ENCODE measurements around the gene GNG12. TPM values are rescaled to one million over a fixed set of nuclear protein-coding genes. Genes with fewer than 3 reads are reported as not detected.

The GNG12 gene
- total and polyA plus RNA-seq, 9 of the 15 experiments (the other 6 are each of a cell fraction or from before 2014, with no cell fraction given), result 2.6 to 6.0 (median 4.1) TPM

DNA sequence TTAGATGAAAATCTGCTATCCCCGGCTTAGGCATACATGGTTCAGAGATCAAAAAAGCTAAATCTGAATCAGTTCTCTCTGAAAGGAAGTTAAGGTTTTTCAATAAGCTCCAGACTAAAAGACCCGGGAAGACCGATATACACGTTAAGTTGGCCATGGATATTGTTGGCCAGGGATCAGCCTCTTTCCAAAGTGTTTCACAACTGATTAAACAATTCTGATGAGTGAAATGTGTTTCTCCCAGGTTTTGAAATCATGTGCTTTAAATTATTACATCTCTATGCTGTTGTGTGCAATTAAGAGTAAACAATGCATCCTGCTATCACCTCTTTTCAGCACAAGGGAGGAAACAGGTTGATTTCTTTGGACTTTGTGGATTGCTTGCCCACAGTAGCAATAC lies 23.7 kb upstream of the GNG12 start:
- no TSS peak for BruUV-seq (replicated peaks)
- Histone ChIP-seq H3K36me3 (ENCODE audit: control insufficient read depth, insufficient read depth, low read length) (no peaks in the 10 kb centered on the region), H3K27me3 (ENCODE audit: control insufficient read depth in 2 of 2, insufficient read depth in 2 of 2, low read length in 2 of 2) (no peaks in the 10 kb centered on the region; a peak in 1 of 5 replicates), H4K20me1 (replicated peaks; ENCODE audit: control insufficient read depth, insufficient read depth, low read length) (no peaks in the 10 kb centered on the region), H3K4me3 (no peak overlapping the region), H3K9me1 (ENCODE audit: control insufficient read depth, insufficient read depth, low read length) (no peaks in the 10 kb centered on the region), H3K27ac (ENCODE audit: extremely low read depth, low read depth, low read length) (no peak overlapping the region), H3K4me2 (ENCODE audit: insufficient read depth, low read length) (no peak overlapping the region), H3K79me2 (ENCODE audit: control insufficient read depth, insufficient read depth, low read length) (no peaks in the 10 kb centered on the region), H2AFZ (ENCODE audit: low read depth, low read length) (no peak overlapping the region), H3K9me3 (replicated peaks; ENCODE audit: control insufficient read depth, insufficient read depth, low read depth, low read length) (no peaks in the 10 kb centered on the region), H3K9ac (ENCODE audit: insufficient read depth in 1 of 2, low read depth in 2 of 2, low read length in 2 of 2) (no peak overlapping the region), H3K4me1 (replicated peaks in 1 of 2; ENCODE audit: control insufficient read depth in 2 of 2, insufficient read depth in 2 of 2, low read length in 2 of 2) (no peaks in the 10 kb centered on the region; a peak in 1 of 5 replicates)
- ChIA-PET POLR2A (interaction anchor here (0.9 kb wide), 1 partner anchor 16 kb away, joined by 3 read pairs; no protein-coding TSS in a partner anchor), CTCF (ENCODE audit: low intra/inter-chr PET ratio) (no interaction called here)
- intact Hi-C loops (cut with micrococcal nuclease), result no loop called here
- DNase-seq (ENCODE audit: extremely low read depth in 1 of 4, low spot score in 3 of 4) (no peak), FAIRE-seq (no peak), ATAC-seq (no peak)
- TF ChIP-seq ZZZ3 (IDR thresholded peaks at IDR 0.05) (no peak), NFYB (IDR thresholded peaks at IDR 0.05; ENCODE audit: extremely low read depth, insufficient read length) (no peak), MCM5 (IDR thresholded peaks at IDR 0.05; ENCODE audit: low read depth) (no peak), ZC3H8 (IDR thresholded peaks at IDR 0.05) (no peak), MTA2 (IDR thresholded peaks at IDR 0.05; ENCODE audit: low read depth) (no peak), ZNF146 (CRISPR knock-in tag; IDR thresholded peaks at IDR 0.05; ENCODE audit: unreplicated experiment) (no peak), RFX7 (CRISPR knock-in tag; IDR thresholded peaks at IDR 0.05) (no peak), COPS2 (conservative IDR thresholded peaks at IDR 0.05) (no peak), CBFB (CRISPR knock-in tag; IDR thresholded peaks at IDR 0.05) (no peak)
- TF ChIP-seq, protein P1, sequence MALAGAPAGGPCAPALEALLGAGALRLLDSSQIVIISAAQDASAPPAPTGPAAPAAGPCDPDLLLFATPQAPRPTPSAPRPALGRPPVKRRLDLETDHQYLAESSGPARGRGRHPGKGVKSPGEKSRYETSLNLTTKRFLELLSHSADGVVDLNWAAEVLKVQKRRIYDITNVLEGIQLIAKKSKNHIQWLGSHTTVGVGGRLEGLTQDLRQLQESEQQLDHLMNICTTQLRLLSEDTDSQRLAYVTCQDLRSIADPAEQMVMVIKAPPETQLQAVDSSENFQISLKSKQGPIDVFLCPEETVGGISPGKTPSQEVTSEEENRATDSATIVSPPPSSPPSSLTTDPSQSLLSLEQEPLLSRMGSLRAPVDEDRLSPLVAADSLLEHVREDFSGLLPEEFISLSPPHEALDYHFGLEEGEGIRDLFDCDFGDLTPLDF (CRISPR knock-in tag; IDR thresholded peaks at IDR 0.05), result no peak
- TF ChIP-seq, protein P2, sequence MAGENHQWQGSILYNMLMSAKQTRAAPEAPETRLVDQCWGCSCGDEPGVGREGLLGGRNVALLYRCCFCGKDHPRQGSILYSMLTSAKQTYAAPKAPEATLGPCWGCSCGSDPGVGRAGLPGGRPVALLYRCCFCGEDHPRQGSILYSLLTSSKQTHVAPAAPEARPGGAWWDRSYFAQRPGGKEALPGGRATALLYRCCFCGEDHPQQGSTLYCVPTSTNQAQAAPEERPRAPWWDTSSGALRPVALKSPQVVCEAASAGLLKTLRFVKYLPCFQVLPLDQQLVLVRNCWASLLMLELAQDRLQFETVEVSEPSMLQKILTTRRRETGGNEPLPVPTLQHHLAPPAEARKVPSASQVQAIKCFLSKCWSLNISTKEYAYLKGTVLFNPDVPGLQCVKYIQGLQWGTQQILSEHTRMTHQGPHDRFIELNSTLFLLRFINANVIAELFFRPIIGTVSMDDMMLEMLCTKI (IDR thresholded peaks at IDR 0.05; ENCODE audit: partially characterized antibody), result no peak
- TF ChIP-seq, protein P3, sequence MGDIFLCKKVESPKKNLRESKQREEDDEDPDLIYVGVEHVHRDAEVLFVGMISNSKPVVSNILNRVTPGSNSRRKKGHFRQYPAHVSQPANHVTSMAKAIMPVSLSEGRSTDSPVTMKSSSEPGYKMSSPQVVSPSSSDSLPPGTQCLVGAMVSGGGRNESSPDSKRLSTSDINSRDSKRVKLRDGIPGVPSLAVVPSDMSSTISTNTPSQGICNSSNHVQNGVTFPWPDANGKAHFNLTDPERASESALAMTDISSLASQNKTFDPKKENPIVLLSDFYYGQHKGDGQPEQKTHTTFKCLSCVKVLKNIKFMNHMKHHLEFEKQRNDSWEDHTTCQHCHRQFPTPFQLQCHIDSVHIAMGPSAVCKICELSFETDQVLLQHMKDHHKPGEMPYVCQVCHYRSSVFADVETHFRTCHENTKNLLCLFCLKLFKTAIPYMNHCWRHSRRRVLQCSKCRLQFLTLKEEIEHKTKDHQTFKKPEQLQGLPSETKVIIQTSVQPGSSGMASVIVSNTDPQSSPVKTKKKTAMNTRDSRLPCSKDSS (IDR thresholded peaks at IDR 0.05; ENCODE audit: low read depth, partially characterized antibody), result no peak
- TF ChIP-seq, protein P4, sequence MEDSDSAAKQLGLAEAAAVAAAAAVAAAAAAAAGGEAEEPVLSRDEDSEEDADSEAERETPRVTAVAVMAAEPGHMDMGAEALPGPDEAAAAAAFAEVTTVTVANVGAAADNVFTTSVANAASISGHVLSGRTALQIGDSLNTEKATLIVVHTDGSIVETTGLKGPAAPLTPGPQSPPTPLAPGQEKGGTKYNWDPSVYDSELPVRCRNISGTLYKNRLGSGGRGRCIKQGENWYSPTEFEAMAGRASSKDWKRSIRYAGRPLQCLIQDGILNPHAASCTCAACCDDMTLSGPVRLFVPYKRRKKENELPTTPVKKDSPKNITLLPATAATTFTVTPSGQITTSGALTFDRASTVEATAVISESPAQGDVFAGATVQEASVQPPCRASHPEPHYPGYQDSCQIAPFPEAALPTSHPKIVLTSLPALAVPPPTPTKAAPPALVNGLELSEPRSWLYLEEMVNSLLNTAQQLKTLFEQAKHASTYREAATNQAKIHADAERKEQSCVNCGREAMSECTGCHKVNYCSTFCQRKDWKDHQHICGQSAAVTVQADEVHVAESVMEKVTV (CRISPR knock-in tag; IDR thresholded peaks at IDR 0.05), result no peak
- in situ Hi-C loops (cut with MboI), result loop anchor here (10.0 kb wide), 2 partner anchors 158 to 488 kb away; no protein-coding TSS in a partner anchor
- WGBS (ENCODE audit: insufficient coverage, low coverage, missing lambda C conversion rate), result 35% methylated on average over 4 of the region's 4 CpGs

Measured in K562 (cell line).